ENCODE measurements around the gene FMNL2.

FMNL2 gene

DNA sequence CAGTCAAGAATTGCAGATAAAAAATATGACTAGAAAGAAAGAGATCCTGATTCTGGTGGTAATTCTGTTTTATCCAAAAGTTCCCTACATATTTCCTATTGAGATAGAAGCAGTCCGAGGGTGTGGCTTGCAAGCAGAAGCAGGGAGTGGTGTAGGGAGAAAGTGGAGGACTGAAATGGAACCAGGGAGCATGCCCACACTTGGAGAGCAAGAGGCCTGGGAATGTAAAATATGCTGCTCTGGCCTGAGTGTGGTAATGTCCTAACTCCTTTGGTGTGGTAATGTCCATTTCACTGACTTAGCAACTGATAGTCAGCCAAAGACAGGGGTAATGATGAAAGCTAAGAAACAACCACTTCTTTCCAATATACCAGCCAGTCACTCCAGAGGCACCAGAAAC, 30.1 kb upstream of the FMNL2 start:
- H3K36me3 ChIP-seq: no peaks in the 10 kb centered on the region
- DNase-seq: no peak
- H3K27me3 ChIP-seq (ENCODE audit: insufficient read depth, low read depth, severe bottlenecking): no peaks in the 10 kb centered on the region
- no peaks in the 10 kb centered on the region for H3K9me3 ChIP-seq (ENCODE audit: severe bottlenecking)
- no peak for TF ChIP-seq CTCF (IDR thresholded peaks at IDR 0.05; ENCODE audit: low read depth, low read length)
- no peak overlapping the region for H3K4me3 ChIP-seq (ENCODE audit: low read depth, low read length)
- no peak overlapping the region for H3K27ac ChIP-seq

GRCh38 chr2:152307863-152308262, 27.1 kb upstream of the FMNL2 start:
- no peak overlapping the region for H3K27ac ChIP-seq
- H3K36me3 ChIP-seq: no peaks in the 10 kb centered on the region
- DNase-seq: no peak
- no peak for TF ChIP-seq CTCF (IDR thresholded peaks at IDR 0.05; ENCODE audit: low read depth, low read length)
- no peaks in the 10 kb centered on the region for H3K9me3 ChIP-seq (ENCODE audit: severe bottlenecking)
- no peak overlapping the region for H3K4me3 ChIP-seq (ENCODE audit: low read depth, low read length)
- H3K27me3 ChIP-seq (ENCODE audit: insufficient read depth, low read depth, severe bottlenecking): no peaks in the 10 kb centered on the region

GRCh38 chr2:152309352-152310214, 25.4 kb upstream of the FMNL2 start:
- H3K36me3 ChIP-seq: no peaks in the 10 kb centered on the region
- H3K27ac ChIP-seq: no peak overlapping the region
- no peak for DNase-seq
- no peak for TF ChIP-seq CTCF (IDR thresholded peaks at IDR 0.05; ENCODE audit: low read depth, low read length)
- H3K4me3 ChIP-seq (ENCODE audit: low read depth, low read length): no peak overlapping the region
- no peaks in the 10 kb centered on the region for H3K27me3 ChIP-seq (ENCODE audit: insufficient read depth, low read depth, severe bottlenecking)
- H3K9me3 ChIP-seq (ENCODE audit: severe bottlenecking): no peaks in the 10 kb centered on the region

GRCh38 chr2:152319822-152320570, 15.0 kb upstream of the FMNL2 start:
- H3K4me3 ChIP-seq (ENCODE audit: low read depth, low read length): no peak overlapping the region
- no peak for TF ChIP-seq CTCF (IDR thresholded peaks at IDR 0.05; ENCODE audit: low read depth, low read length)
- H3K27me3 ChIP-seq (ENCODE audit: insufficient read depth, low read depth, severe bottlenecking): no peaks in the 10 kb centered on the region
- H3K27ac ChIP-seq: no peak overlapping the region
- no peak for DNase-seq
- H3K36me3 ChIP-seq: no peaks in the 10 kb centered on the region
- H3K9me3 ChIP-seq (ENCODE audit: severe bottlenecking): no peaks in the 10 kb centered on the region

DNA sequence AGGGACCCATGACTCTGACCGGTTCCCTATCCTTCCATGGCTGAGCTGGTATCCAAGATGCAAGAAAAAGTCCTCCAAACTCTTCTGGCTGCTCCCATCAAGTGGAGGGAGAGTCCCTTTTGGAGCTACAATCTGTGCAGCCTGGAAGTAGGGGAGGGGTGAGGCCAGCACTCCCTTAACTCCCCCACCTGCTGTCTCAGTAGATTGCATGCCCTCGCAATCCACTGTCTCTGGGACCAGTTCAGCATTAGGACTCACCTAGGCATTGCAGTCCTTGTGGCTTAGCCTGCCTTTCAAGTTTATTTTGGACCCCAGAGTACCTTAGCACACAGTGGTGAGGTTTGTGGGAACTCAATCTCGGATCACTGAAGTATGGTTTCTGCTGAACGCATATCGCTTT, 14.2 kb upstream of the FMNL2 start:
- H3K36me3 ChIP-seq: no peaks in the 10 kb centered on the region
- H3K27ac ChIP-seq: no peak overlapping the region
- no peak overlapping the region for H3K4me3 ChIP-seq (ENCODE audit: low read depth, low read length)
- H3K27me3 ChIP-seq (ENCODE audit: insufficient read depth, low read depth, severe bottlenecking): no peaks in the 10 kb centered on the region
- no peak for TF ChIP-seq CTCF (IDR thresholded peaks at IDR 0.05; ENCODE audit: low read depth, low read length)
- no peaks in the 10 kb centered on the region for H3K9me3 ChIP-seq (ENCODE audit: severe bottlenecking)
- DNase-seq: no peak
